Hepatocyte (in vitro differentiated cells): ENCODE measurements around the gene WDPCP. TPM values are rescaled to one million over a fixed set of nuclear protein-coding genes. Genes with fewer than 3 reads are reported as not detected.

Experiments
- DNase-seq: peaks from one replicate; pipeline ENCODE4 v3.0.0-alpha.2; 2016; ENCODE audit warnings: low spot score
- H2AFZ ChIP-seq: fragments of 200-600 bp; sonication (generic); 2 replicates; pipeline ENCODE4 v1.6.0; 2016; ENCODE audit warnings: antibody characterized with exemption, mild to moderate bottlenecking
- H3K27ac ChIP-seq: fragments of 200-600 bp; sonication (generic); 2 replicates; pipeline ENCODE4 v1.5.1; 2016; ENCODE audit warnings: mild to moderate bottlenecking
- H3K27me3 ChIP-seq: fragments of 200-600 bp; sonication (generic); 2 replicates; pipeline ENCODE4 v1.6.1; 2016
- H3K36me3 ChIP-seq: fragments of 200-600 bp; sonication (generic); replicated peaks from 2 replicates; pipeline ENCODE4 v1.5.1; 2016; ENCODE audit warnings: low read depth; ENCODE audit not compliant: insufficient read depth
- H3K4me1 ChIP-seq: fragments of 200-600 bp; sonication (generic); 2 replicates; pipeline ENCODE4 v1.5.1; 2016; ENCODE audit warnings: mild to moderate bottlenecking, moderate library complexity; ENCODE audit not compliant: insufficient read depth
- H3K4me2 ChIP-seq: fragments of 200-600 bp; sonication (generic); 2 replicates; pipeline ENCODE4 v1.6.0; 2016
- H3K4me3 ChIP-seq: fragments of 200-600 bp; sonication (generic); 2 replicates; pipeline ENCODE4 v1.5.1; 2016; ENCODE audit warnings: mild to moderate bottlenecking
- H3K79me2 ChIP-seq: fragments of 200-600 bp; sonication (generic); 2 replicates; pipeline ENCODE4 v1.6.0; 2017; ENCODE audit warnings: mild to moderate bottlenecking
- H3K9me2 ChIP-seq: fragments of 200-600 bp; sonication (generic); replicated peaks from 2 replicates; pipeline ENCODE4 v1.6.0; 2017; ENCODE audit warnings: mild to moderate bottlenecking; ENCODE audit not compliant: insufficient read depth
- H3K9me3 ChIP-seq: fragments of 200-600 bp; sonication (generic); 2 replicates; pipeline ENCODE4 v1.5.1; 2016; ENCODE audit warnings: low read depth, mild to moderate bottlenecking
- H4K20me1 ChIP-seq: fragments of 200-600 bp; sonication (generic); 2 replicates; pipeline ENCODE4 v1.6.0; 2016; ENCODE audit warnings: mild to moderate bottlenecking; ENCODE audit not compliant: insufficient read depth, poor library complexity, severe bottlenecking
- EZH2 ChIP-seq: fragments of 200-600 bp; sonication (generic); IDR thresholded peaks from 2 replicates; pipeline ENCODE4 v1.6.1; 2016; ENCODE audit warnings: antibody characterized with exemption, mild to moderate bottlenecking, borderline replicate concordance
- EZH2phosphoT487 ChIP-seq: fragments of 200-600 bp; sonication (generic); IDR thresholded peaks from one replicate; pipeline ENCODE4 v1.6.1; 2018; ENCODE audit warnings: antibody characterized with exemption, mild to moderate bottlenecking, low read depth, moderate library complexity; ENCODE audit not compliant: unreplicated experiment, severe bottlenecking
- WGBS: methylation state at CpG from one replicate; pipeline ENCODE4 v1.1.6; 2016; ENCODE audit warnings: low lambda C conversion rate; ENCODE audit errors: missing lambda C conversion rate; 5-methylcytosine and 5-hydroxymethylcytosine counted together
- polyA plus RNA-seq: library from polyadenylated mRNA; unstranded; fragments of >200 nt; fragmentation: Nextera tagmentation; extraction: Ambion mirVana; gene quantifications from 2 replicates; pipeline ENCODE4 v1.2.1, GENCODE V29; 2016
- total RNA-seq: library from RNA; depleted of rRNA; stranded (reverse); fragments of >200 nt; gene quantifications from 2 replicates; pipeline ENCODE4 v1.2.3, GENCODE V29; 2014
- TF ChIP-seq, protein P1 (sequence below): fragments of 200-600 bp; sonication (generic); IDR thresholded peaks from 2 replicates; pipeline ENCODE4 v1.5.1; 2016; ENCODE audit warnings: antibody characterized with exemption, mild to moderate bottlenecking; ENCODE audit not compliant: poor library complexity

Gene WDPCP
- total and polyA plus RNA-seq, 2 experiments from 2014 or later, result 4.9 to 12.8 TPM

DNA sequence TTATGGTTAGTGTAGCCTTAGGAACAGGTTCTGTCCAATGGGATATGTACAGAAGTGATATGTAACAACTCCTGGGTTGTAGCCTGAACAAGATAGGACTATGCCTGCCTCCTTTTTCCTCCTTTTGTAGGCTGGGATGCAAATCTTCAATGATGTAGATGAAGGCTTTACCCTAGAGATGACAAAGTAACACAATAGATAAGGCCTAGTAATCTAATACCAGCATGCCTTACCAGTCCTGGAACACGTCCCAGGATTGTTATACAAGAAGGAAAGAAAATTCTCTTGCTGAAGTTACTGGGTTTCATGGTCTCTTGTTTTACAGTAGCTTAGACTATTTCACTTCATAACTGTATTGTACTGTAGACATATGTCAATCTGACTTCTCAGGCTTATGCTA lies 345.5 kb downstream of the WDPCP start:
- no peak overlapping the region for H3K4me2 ChIP-seq
- no peak overlapping the region for H3K4me3 ChIP-seq
- H3K79me2 ChIP-seq, result no peaks in the 10 kb centered on the region
- H3K27ac ChIP-seq, result no peak overlapping the region
- DNase-seq, result no peak
- no peaks in the 10 kb centered on the region for H3K27me3 ChIP-seq
- no peaks in the 10 kb centered on the region for H4K20me1 ChIP-seq
- H2AFZ ChIP-seq, result no peak overlapping the region
- H3K9me2 ChIP-seq, result no peaks in the 10 kb centered on the region
- no peaks in the 10 kb centered on the region for H3K9me3 ChIP-seq
- H3K4me1 ChIP-seq, result no peaks in the 10 kb centered on the region
- WGBS, result 71% methylated on average over 1 of the region's 1 CpG
- H3K36me3 ChIP-seq, result no peaks in the 10 kb centered on the region
- TF ChIP-seq EZH2phosphoT487 (no peak), EZH2 (no peak)
- TF ChIP-seq, protein P1, sequence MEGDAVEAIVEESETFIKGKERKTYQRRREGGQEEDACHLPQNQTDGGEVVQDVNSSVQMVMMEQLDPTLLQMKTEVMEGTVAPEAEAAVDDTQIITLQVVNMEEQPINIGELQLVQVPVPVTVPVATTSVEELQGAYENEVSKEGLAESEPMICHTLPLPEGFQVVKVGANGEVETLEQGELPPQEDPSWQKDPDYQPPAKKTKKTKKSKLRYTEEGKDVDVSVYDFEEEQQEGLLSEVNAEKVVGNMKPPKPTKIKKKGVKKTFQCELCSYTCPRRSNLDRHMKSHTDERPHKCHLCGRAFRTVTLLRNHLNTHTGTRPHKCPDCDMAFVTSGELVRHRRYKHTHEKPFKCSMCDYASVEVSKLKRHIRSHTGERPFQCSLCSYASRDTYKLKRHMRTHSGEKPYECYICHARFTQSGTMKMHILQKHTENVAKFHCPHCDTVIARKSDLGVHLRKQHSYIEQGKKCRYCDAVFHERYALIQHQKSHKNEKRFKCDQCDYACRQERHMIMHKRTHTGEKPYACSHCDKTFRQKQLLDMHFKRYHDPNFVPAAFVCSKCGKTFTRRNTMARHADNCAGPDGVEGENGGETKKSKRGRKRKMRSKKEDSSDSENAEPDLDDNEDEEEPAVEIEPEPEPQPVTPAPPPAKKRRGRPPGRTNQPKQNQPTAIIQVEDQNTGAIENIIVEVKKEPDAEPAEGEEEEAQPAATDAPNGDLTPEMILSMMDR, result no peak

DNA sequence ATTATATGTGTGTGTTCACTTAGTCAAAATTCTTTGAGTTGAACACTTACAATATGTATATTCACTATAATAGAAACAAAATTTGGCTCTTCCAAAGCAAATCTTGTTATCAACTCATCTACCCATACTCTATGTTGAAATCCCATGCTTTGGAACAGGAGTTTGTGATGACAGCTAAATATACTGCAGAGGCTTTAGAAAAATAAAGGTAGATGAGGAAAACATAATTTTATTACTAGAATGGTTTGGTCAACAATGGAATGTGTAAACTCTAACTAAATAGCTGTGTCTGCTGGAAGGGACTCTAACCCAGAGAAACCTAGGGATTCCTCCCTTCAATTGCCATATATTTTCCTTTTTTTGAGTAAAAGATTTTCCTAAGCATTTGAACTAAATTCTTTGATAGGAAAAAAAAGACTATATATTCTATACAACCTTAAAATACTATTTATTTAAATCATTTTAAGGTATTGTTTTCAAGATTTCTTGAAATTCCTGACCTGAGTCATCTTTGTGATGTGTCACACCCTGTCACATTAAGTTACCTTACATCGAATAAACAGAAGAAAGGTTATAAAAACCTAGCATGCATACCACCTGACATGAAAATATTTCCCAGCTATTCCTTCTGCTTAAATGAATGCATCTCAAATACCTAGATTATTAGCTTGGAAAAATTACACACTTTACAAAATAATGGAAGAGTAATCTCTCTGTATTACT lies 362.2 kb downstream of the WDPCP start:
- H2AFZ ChIP-seq, result no peak overlapping the region
- no peaks in the 10 kb centered on the region for H3K36me3 ChIP-seq
- no peak overlapping the region for H3K4me3 ChIP-seq
- DNase-seq, result no peak
- H3K4me2 ChIP-seq, result no peak overlapping the region
- H3K27me3 ChIP-seq, result no peaks in the 10 kb centered on the region
- H4K20me1 ChIP-seq, result no peaks in the 10 kb centered on the region
- TF ChIP-seq EZH2 (no peak), EZH2phosphoT487 (no peak)
- TF ChIP-seq, protein P1, result no peak
- 79% methylated on average over 1 of the region's 1 CpG for WGBS
- H3K79me2 ChIP-seq, result no peaks in the 10 kb centered on the region
- no peak overlapping the region for H3K27ac ChIP-seq
- no peaks in the 10 kb centered on the region for H3K9me3 ChIP-seq
- H3K9me2 ChIP-seq, result no peaks in the 10 kb centered on the region
- no peaks in the 10 kb centered on the region for H3K4me1 ChIP-seq

DNA sequence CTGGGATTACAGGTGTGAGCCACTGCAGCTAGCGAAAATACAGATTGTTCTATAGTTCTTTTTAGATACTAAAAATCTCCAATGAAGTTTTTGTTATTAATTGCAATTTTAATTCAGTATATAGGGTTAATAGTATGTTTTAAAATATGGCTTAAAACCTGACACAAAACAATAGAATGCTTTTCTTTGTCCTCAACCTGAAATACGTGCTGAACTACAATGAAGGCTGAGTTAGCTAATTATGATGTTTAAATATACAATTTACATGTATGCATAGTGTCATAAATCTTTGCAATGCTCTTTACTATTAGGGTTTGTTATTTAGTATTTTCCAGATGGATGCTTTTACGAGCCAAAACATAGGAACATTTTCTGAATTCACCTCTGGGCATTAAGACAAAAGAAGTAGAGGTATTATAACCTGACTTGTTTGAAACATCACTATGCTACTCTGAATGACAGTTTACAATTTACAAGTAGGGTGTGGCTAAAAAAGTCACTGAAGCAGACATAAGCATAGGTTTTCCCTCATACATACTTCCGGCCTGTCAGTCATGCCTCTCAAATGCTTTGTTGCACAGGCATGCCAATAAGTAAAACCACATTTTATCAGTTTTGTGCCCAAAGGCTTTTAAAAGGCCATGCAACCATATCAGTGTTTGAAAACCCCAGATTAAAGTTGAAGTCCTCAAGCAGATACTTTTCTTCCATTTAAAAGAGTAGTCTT lies 369.3 kb downstream of the WDPCP start:
- H4K20me1 ChIP-seq, result no peaks in the 10 kb centered on the region
- no peaks in the 10 kb centered on the region for H3K79me2 ChIP-seq
- H3K27ac ChIP-seq, result no peak overlapping the region
- 85% methylated on average over 4 of the region's 4 CpGs for WGBS
- no peak overlapping the region for H3K4me3 ChIP-seq
- no peak overlapping the region for H2AFZ ChIP-seq
- no peaks in the 10 kb centered on the region for H3K36me3 ChIP-seq
- no peak for DNase-seq
- H3K4me2 ChIP-seq, result no peak overlapping the region
- H3K9me3 ChIP-seq, result no peaks in the 10 kb centered on the region
- H3K9me2 ChIP-seq, result no peaks in the 10 kb centered on the region
- no peaks in the 10 kb centered on the region for H3K27me3 ChIP-seq
- H3K4me1 ChIP-seq, result no peaks in the 10 kb centered on the region
- no peak for TF ChIP-seq EZH2
- no peak for TF ChIP-seq EZH2phosphoT487
- TF ChIP-seq, protein P1, result no peak
